Measurements from ENCODE around the gene LRMDA.

Gene LRMDA

DNA sequence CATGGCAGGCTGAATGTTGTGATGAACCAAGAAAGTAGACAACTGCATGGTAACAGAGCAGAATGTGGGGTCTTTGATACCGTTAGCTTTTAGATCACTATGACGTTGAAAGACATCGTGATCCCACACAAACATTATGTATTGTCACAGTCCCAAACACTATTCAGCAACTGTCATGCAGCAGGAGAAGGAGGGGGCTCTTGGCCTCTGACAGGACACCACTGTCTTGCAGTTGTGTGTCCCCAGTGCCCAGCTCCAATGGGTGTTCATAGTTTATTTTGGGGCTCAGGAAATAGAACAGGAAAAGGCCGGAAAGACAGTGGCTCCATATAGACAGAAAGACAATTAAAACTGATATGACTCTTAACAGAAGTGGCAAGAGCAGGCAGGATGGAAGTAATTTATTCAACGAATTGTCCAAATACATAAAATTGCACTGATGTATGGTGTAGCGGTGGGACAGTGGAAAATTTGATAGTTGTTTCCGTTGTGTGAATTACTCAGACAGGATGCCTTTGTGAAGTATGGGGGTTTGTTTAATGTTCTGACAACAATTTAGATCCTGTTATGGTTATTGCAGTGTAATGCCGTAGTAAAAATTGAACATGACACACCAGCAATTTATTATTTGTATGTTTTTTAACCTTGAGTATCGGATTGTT is 292.0 kb downstream of the LRMDA start:
- Histone ChIP-seq H2BK5ac (ENCODE audit: low read depth, low read length, poor library complexity, severe bottlenecking) (no peak overlapping the region), H3K14ac (ENCODE audit: low read length in 2 of 2) (no peak overlapping the region), H3K4me3 (ENCODE audit: insufficient read depth in 1 of 2, low read depth in 1 of 2, low read length in 2 of 2) (no peak overlapping the region), H3K4me2 (ENCODE audit: low read length, poor library complexity, severe bottlenecking) (no peak overlapping the region), H2BK12ac (ENCODE audit: low read length in 2 of 2) (no peak overlapping the region), H3K36me3 (ENCODE audit: control insufficient read depth in 1 of 2, insufficient read depth in 2 of 2, low read depth in 1 of 2, low read length in 2 of 2) (no peaks in the 10 kb centered on the region), H3K27me3 (ENCODE audit: control insufficient read depth in 1 of 2, insufficient read depth in 1 of 2, low read length in 2 of 2) (peaks cover 0 to 7% of the 10 kb centered on the region in 2 experiments), H4K8ac (ENCODE audit: low read length) (no peak overlapping the region), H2AFZ (ENCODE audit: low read depth, low read length) (no peak overlapping the region), H4K91ac (ENCODE audit: low read length) (no peak overlapping the region), H3K9ac (ENCODE audit: low read length) (no peak overlapping the region), H3K4me1 (ENCODE audit: control insufficient read depth, insufficient read depth, low read depth, low read length) (no peaks in the 10 kb centered on the region), H3K79me1 (replicated peaks; ENCODE audit: low read length, poor library complexity, severe bottlenecking) (no peaks in the 10 kb centered on the region), H3K23ac (ENCODE audit: low read length in 2 of 2) (no peak overlapping the region), H2AK5ac (ENCODE audit: low read length, severe bottlenecking) (no peak overlapping the region), H3K27ac (ENCODE audit: low read length, poor library complexity, severe bottlenecking) (no peak overlapping the region), H3K18ac (ENCODE audit: low read depth in 1 of 2, low read length in 2 of 2) (no peak overlapping the region), H2BK120ac (ENCODE audit: low read depth, low read length) (no peak overlapping the region), H3K4ac (ENCODE audit: low read depth in 1 of 2, low read length in 2 of 2) (no peak overlapping the region), H2BK15ac (ENCODE audit: low read depth, poor library complexity, severe bottlenecking) (no peak overlapping the region), H3K9me3 (ENCODE audit: control insufficient read depth, low read length) (no peaks in the 10 kb centered on the region)
- DNase-seq, result no peak
- 91% methylated on average over 7 of the region's 9 CpGs for WGBS

GRCh38 chr10:75724047-75724446 is 292.6 kb downstream of the LRMDA start:
- Histone ChIP-seq H3K4me3 (ENCODE audit: insufficient read depth in 1 of 2, low read depth in 1 of 2, low read length in 2 of 2) (no peak overlapping the region), H2BK12ac (ENCODE audit: low read length in 2 of 2) (no peak overlapping the region), H3K27me3 (ENCODE audit: control insufficient read depth in 1 of 2, insufficient read depth in 1 of 2, low read length in 2 of 2) (peaks cover 0 to 13% of the 10 kb centered on the region in 2 experiments), H3K79me1 (replicated peaks; ENCODE audit: low read length, poor library complexity, severe bottlenecking) (no peaks in the 10 kb centered on the region), H3K4me1 (ENCODE audit: control insufficient read depth, insufficient read depth, low read depth, low read length) (no peaks in the 10 kb centered on the region), H3K18ac (ENCODE audit: low read depth in 1 of 2, low read length in 2 of 2) (no peak overlapping the region), H4K91ac (ENCODE audit: low read length) (no peak overlapping the region), H3K36me3 (ENCODE audit: control insufficient read depth in 1 of 2, insufficient read depth in 2 of 2, low read depth in 1 of 2, low read length in 2 of 2) (no peaks in the 10 kb centered on the region), H2AFZ (ENCODE audit: low read depth, low read length) (no peak overlapping the region), H3K23ac (ENCODE audit: low read length in 2 of 2) (no peak overlapping the region), H4K8ac (ENCODE audit: low read length) (no peak overlapping the region), H3K9ac (ENCODE audit: low read length) (no peak overlapping the region), H3K27ac (ENCODE audit: low read length, poor library complexity, severe bottlenecking) (no peak overlapping the region), H3K4ac (ENCODE audit: low read depth in 1 of 2, low read length in 2 of 2) (no peak overlapping the region), H3K9me3 (ENCODE audit: control insufficient read depth, low read length) (no peaks in the 10 kb centered on the region), H2BK120ac (ENCODE audit: low read depth, low read length) (no peak overlapping the region), H2BK5ac (ENCODE audit: low read depth, low read length, poor library complexity, severe bottlenecking) (no peak overlapping the region), H3K14ac (ENCODE audit: low read length in 2 of 2) (no peak overlapping the region), H3K4me2 (ENCODE audit: low read length, poor library complexity, severe bottlenecking) (no peak overlapping the region), H2AK5ac (ENCODE audit: low read length, severe bottlenecking) (no peak overlapping the region), H2BK15ac (ENCODE audit: low read depth, poor library complexity, severe bottlenecking) (no peak overlapping the region)
- DNase-seq, result no peak
- WGBS, result 80% methylated on average over 1 of the region's 2 CpGs

- H3K27ac ChIP-seq (ENCODE audit: low read length, poor library complexity, severe bottlenecking), result no peak overlapping the region
- 94% methylated on average over 11 of the region's 11 CpGs for WGBS
- H2BK12ac ChIP-seq (ENCODE audit: low read length in 2 of 2), result no peak overlapping the region
- no peak overlapping the region for H2BK120ac ChIP-seq (ENCODE audit: low read depth, low read length)
- no peak overlapping the region for H3K23ac ChIP-seq (ENCODE audit: low read length in 2 of 2)
- H3K4ac ChIP-seq (ENCODE audit: low read depth in 1 of 2, low read length in 2 of 2), result no peak overlapping the region
- no peak overlapping the region for H4K8ac ChIP-seq (ENCODE audit: low read length)
- H3K4me2 ChIP-seq (ENCODE audit: low read length, poor library complexity, severe bottlenecking), result no peak overlapping the region
- H3K4me1 ChIP-seq (ENCODE audit: control insufficient read depth, insufficient read depth, low read depth, low read length), result no peaks in the 10 kb centered on the region
- DNase-seq, result no peak
- H3K4me3 ChIP-seq (ENCODE audit: insufficient read depth in 1 of 2, low read depth in 1 of 2, low read length in 2 of 2), result no peak overlapping the region
- H2BK5ac ChIP-seq (ENCODE audit: low read depth, low read length, poor library complexity, severe bottlenecking), result no peak overlapping the region
- no peak overlapping the region for H2AK5ac ChIP-seq (ENCODE audit: low read length, severe bottlenecking)
- no peak overlapping the region for H2BK15ac ChIP-seq (ENCODE audit: low read depth, poor library complexity, severe bottlenecking)
- no peaks in the 10 kb centered on the region for H3K36me3 ChIP-seq (ENCODE audit: control insufficient read depth in 1 of 2, insufficient read depth in 2 of 2, low read depth in 1 of 2, low read length in 2 of 2)
- no peaks in the 10 kb centered on the region for H3K9me3 ChIP-seq (ENCODE audit: control insufficient read depth, low read length)
- H3K18ac ChIP-seq (ENCODE audit: low read depth in 1 of 2, low read length in 2 of 2), result no peak overlapping the region
- no peak overlapping the region for H3K14ac ChIP-seq (ENCODE audit: low read length in 2 of 2)
- H3K79me1 ChIP-seq (replicated peaks; ENCODE audit: low read length, poor library complexity, severe bottlenecking), result no peaks in the 10 kb centered on the region
- no peak overlapping the region for H3K9ac ChIP-seq (ENCODE audit: low read length)
- no peak overlapping the region for H4K91ac ChIP-seq (ENCODE audit: low read length)
- H2AFZ ChIP-seq (ENCODE audit: low read depth, low read length), result no peak overlapping the region
- peaks cover 0 to 13% of the 10 kb centered on the region in 2 experiments for H3K27me3 ChIP-seq (ENCODE audit: control insufficient read depth in 1 of 2, insufficient read depth in 1 of 2, low read length in 2 of 2)
Measured at GRCh38 chr10:75726522-75727483, 295.4 kb downstream of the LRMDA start.

- Histone ChIP-seq H2AK5ac (ENCODE audit: low read length, severe bottlenecking) (no peak overlapping the region), H2BK15ac (ENCODE audit: low read depth, poor library complexity, severe bottlenecking) (no peak overlapping the region), H3K36me3 (ENCODE audit: control insufficient read depth in 1 of 2, insufficient read depth in 2 of 2, low read depth in 1 of 2, low read length in 2 of 2) (no peaks in the 10 kb centered on the region), H3K23ac (ENCODE audit: low read length in 2 of 2) (no peak overlapping the region), H3K4me2 (ENCODE audit: low read length, poor library complexity, severe bottlenecking) (no peak overlapping the region), H2BK5ac (ENCODE audit: low read depth, low read length, poor library complexity, severe bottlenecking) (no peak overlapping the region), H3K14ac (ENCODE audit: low read length in 2 of 2) (no peak overlapping the region), H3K4ac (ENCODE audit: low read depth in 1 of 2, low read length in 2 of 2) (no peak overlapping the region), H3K18ac (ENCODE audit: low read depth in 1 of 2, low read length in 2 of 2) (no peak overlapping the region), H3K27me3 (ENCODE audit: control insufficient read depth in 1 of 2, insufficient read depth in 1 of 2, low read length in 2 of 2) (peaks cover 0 to 13% of the 10 kb centered on the region in 2 experiments), H2BK120ac (ENCODE audit: low read depth, low read length) (no peak overlapping the region), H4K8ac (ENCODE audit: low read length) (no peak overlapping the region), H2AFZ (ENCODE audit: low read depth, low read length) (no peak overlapping the region), H3K4me3 (ENCODE audit: insufficient read depth in 1 of 2, low read depth in 1 of 2, low read length in 2 of 2) (no peak overlapping the region), H3K79me1 (replicated peaks; ENCODE audit: low read length, poor library complexity, severe bottlenecking) (no peaks in the 10 kb centered on the region), H3K27ac (ENCODE audit: low read length, poor library complexity, severe bottlenecking) (no peak overlapping the region), H4K91ac (ENCODE audit: low read length) (no peak overlapping the region), H2BK12ac (ENCODE audit: low read length in 2 of 2) (no peak overlapping the region), H3K4me1 (ENCODE audit: control insufficient read depth, insufficient read depth, low read depth, low read length) (no peaks in the 10 kb centered on the region), H3K9me3 (ENCODE audit: control insufficient read depth, low read length) (no peaks in the 10 kb centered on the region), H3K9ac (ENCODE audit: low read length) (no peak overlapping the region)
- WGBS, result 87% methylated on average over 1 of the region's 1 CpG
- DNase-seq, result no peak
Measured at GRCh38 chr10:75730847-75731246, 299.4 kb downstream of the LRMDA start.

Measured in mesenchymal stem cell (in vitro differentiated cells and primary cell).